GM23248 (cell line): ENCODE measurements around the gene ZMIZ2. TPM values are rescaled to one million over a fixed set of nuclear protein-coding genes. Genes with fewer than 3 reads are reported as not detected.

ENCODE experiments used
- DNase-seq: peaks from one replicate; pipeline ENCODE4 v3.0.0-alpha.2; 2015
- H2AFZ ChIP-seq: fragments of 200-600 bp; sonication (generic); 2 replicates; pipeline ENCODE4 v1.6.1; 2016; ENCODE audit warnings: antibody characterized with exemption
- H3F3A ChIP-seq: fragments of 200-600 bp; sonication (generic); 2 replicates; pipeline ENCODE4 v1.6.1; 2016; ENCODE audit warnings: mild to moderate bottlenecking, antibody characterized with exemption, mixed run types; ENCODE audit not compliant: insufficient read depth
- H3K27ac ChIP-seq: fragments of 200-600 bp; sonication (generic); 2 replicates; pipeline ENCODE4 v1.5.1; 2016; ENCODE audit warnings: mild to moderate bottlenecking
- H3K27me3 ChIP-seq: fragments of 200-600 bp; sonication (generic); replicated peaks from 2 replicates; pipeline ENCODE4 v1.6.1; 2016; ENCODE audit warnings: mild to moderate bottlenecking; ENCODE audit not compliant: insufficient read depth
- H3K36me3 ChIP-seq: fragments of 200-600 bp; sonication (generic); 2 replicates; pipeline ENCODE4 v1.6.1; 2016; ENCODE audit warnings: low read depth, mild to moderate bottlenecking
- H3K4me1 ChIP-seq: fragments of 200-600 bp; sonication (generic); 2 replicates; pipeline ENCODE4 v1.6.1; 2016; ENCODE audit warnings: mild to moderate bottlenecking; ENCODE audit not compliant: insufficient read depth
- H3K4me2 ChIP-seq: fragments of 200-600 bp; sonication (generic); one replicate; pipeline ENCODE4 v1.6.1; 2016; ENCODE audit warnings: mild to moderate bottlenecking; ENCODE audit not compliant: unreplicated experiment
- H3K4me3 ChIP-seq: fragments of 200-600 bp; sonication (generic); 2 replicates; pipeline ENCODE4 v1.5.1; 2016; ENCODE audit warnings: mild to moderate bottlenecking
- H3K79me2 ChIP-seq: fragments of 200-600 bp; sonication (generic); 2 replicates; pipeline ENCODE4 v1.6.1; 2016; ENCODE audit warnings: mild to moderate bottlenecking; ENCODE audit not compliant: insufficient read depth
- H3K9ac ChIP-seq: fragments of 200-600 bp; sonication (generic); 2 replicates; pipeline ENCODE4 v1.6.1; 2016; ENCODE audit warnings: mild to moderate bottlenecking
- H3K9me2 ChIP-seq: fragments of 200-600 bp; sonication (generic); 2 replicates; pipeline ENCODE4 v1.6.1; 2016; ENCODE audit warnings: mixed run types, mild to moderate bottlenecking, moderate library complexity; ENCODE audit not compliant: insufficient read depth
- H3K9me3 ChIP-seq: fragments of 200-600 bp; sonication (generic); one replicate; pipeline ENCODE4 v1.6.1; 2017; ENCODE audit warnings: low read depth
- H4K20me1 ChIP-seq: fragments of 200-600 bp; sonication (generic); 2 replicates; pipeline ENCODE4 v1.6.0; 2016; ENCODE audit not compliant: insufficient read depth
- EZH2 ChIP-seq: fragments of 200-600 bp; sonication (generic); IDR thresholded peaks from 2 replicates; pipeline ENCODE4 v1.6.1; 2018; ENCODE audit warnings: antibody characterized with exemption, mild to moderate bottlenecking; ENCODE audit not compliant: insufficient read depth, poor library complexity, severe bottlenecking
- EZH2phosphoT487 ChIP-seq: fragments of 200-600 bp; sonication (generic); IDR thresholded peaks from 2 replicates; pipeline ENCODE4 v1.6.1; 2018; ENCODE audit warnings: antibody characterized with exemption, moderate library complexity, mild to moderate bottlenecking, low read depth; ENCODE audit not compliant: insufficient read depth
- WGBS, 2 experiments: methylation state at CpG; one replicate each; pipeline ENCODE4 v1.1.6; 2015 to 2017; ENCODE audit warnings: low lambda C conversion rate in 2 of 2, low coverage in 1 of 2; ENCODE audit errors: missing lambda C conversion rate in 2 of 2; 5-methylcytosine and 5-hydroxymethylcytosine counted together
- in situ Hi-C: fragments of 300-500 bp; cut with MboI; formaldehyde crosslinking; loops from 2 replicates; pipeline ENCODE4 v1.15.0; 2020
- polyA plus RNA-seq: library from polyadenylated mRNA; unstranded; fragments of >200 nt; fragmentation: Nextera tagmentation; extraction: Ambion mirVana; gene quantifications from 2 replicates; pipeline ENCODE4 v1.2.1, GENCODE V29; 2016
- total RNA-seq: library from RNA; depleted of rRNA; stranded (reverse); fragments of >200 nt; shearing (Covaris generic); gene quantifications from 2 replicates; pipeline ENCODE4 v1.2.3, GENCODE V29; 2014; rRNA removed

Gene ZMIZ2
- total and polyA plus RNA-seq, 2 experiments from 2014 or later: 7.8 to 9.7 TPM

DNA sequence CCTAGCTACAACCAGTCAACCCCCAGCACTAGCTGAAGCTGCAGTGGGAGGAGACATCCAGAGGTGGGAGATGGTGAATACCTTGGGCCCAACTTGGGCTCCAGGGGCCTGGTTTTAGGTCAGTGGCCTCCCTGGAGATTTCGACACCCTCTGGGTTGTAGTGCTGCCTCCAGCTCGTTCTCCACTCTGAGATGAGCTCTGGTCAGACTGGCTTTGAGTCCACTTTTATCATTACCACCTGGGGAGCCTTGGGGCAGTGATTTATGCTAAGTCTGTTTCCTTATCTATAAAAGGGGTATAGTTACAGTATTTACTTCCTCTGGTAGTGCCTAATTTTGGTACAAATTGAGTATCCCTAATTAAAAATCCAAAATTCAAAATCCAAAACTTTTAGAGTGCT lies 70.6 kb downstream of the ZMIZ2 start:
- in situ Hi-C loops: no loop called here
- 64 to 68% methylated on average over 2 of the region's 2 CpGs for WGBS, 2 experiments
- Histone ChIP-seq H3K9me2 (no peaks in the 10 kb centered on the region), H3K27ac (no peak overlapping the region), H3K36me3 (no peaks in the 10 kb centered on the region), H3F3A (no peaks in the 10 kb centered on the region), H3K9ac (no peak overlapping the region), H3K4me1 (no peaks in the 10 kb centered on the region), H3K4me3 (no peak overlapping the region), H3K79me2 (no peaks in the 10 kb centered on the region), H4K20me1 (no peaks in the 10 kb centered on the region), H3K27me3 (no peaks in the 10 kb centered on the region), H3K4me2 (no peak overlapping the region), H2AFZ (no peak overlapping the region), H3K9me3 (no peaks in the 10 kb centered on the region)
- no peak for DNase-seq
- TF ChIP-seq EZH2phosphoT487 (no peak), EZH2 (no peak)

Other genes with a start within 250 kb of the ZMIZ2 start
- gene NPC1L1, start 207.5 kb upstream of the ZMIZ2 start, total RNA-seq: not detected in 2 replicates
- gene NPC1L1, start 207.5 kb upstream of the ZMIZ2 start, polyA plus RNA-seq: not detected in 2 replicates
- gene DDX56, start 174.9 kb upstream of the ZMIZ2 start, total RNA-seq: 54.3 and 70.5 TPM in 2 replicates
- gene DDX56, start 174.9 kb upstream of the ZMIZ2 start, polyA plus RNA-seq: 65.1 and 68.6 TPM in 2 replicates
- 174 and 201 TPM in 2 replicates for gene TMED4, start 166.6 kb upstream of the ZMIZ2 start, total RNA-seq
- 78.2 and 86.0 TPM in 2 replicates for gene TMED4, start 166.6 kb upstream of the ZMIZ2 start, polyA plus RNA-seq
- gene OGDH, start 142.2 kb upstream of the ZMIZ2 start, total RNA-seq: 75.3 and 77.4 TPM in 2 replicates
- gene OGDH, start 142.2 kb upstream of the ZMIZ2 start, polyA plus RNA-seq: 31.4 and 35.3 TPM in 2 replicates
- gene PPIA, start 47.8 kb downstream of the ZMIZ2 start, total RNA-seq: 2,655 and 2,752 TPM in 2 replicates
- gene PPIA, start 47.8 kb downstream of the ZMIZ2 start, polyA plus RNA-seq: 3,114 and 3,141 TPM in 2 replicates
- gene H2AZ2, start 99.2 kb downstream of the ZMIZ2 start, total RNA-seq: 138 and 179 TPM in 2 replicates
- gene H2AZ2, start 99.2 kb downstream of the ZMIZ2 start, polyA plus RNA-seq: 165 and 166 TPM in 2 replicates
- gene PURB, start 136.7 kb downstream of the ZMIZ2 start, total RNA-seq: 17.0 and 17.3 TPM in 2 replicates
- 1.4 and 1.6 TPM in 2 replicates for gene PURB, start 136.7 kb downstream of the ZMIZ2 start, polyA plus RNA-seq
- gene MYO1G, start 230.2 kb downstream of the ZMIZ2 start, total RNA-seq: not detected in 2 replicates
- 0.14 TPM in 1 of 2 replicates, not detected in the other for gene MYO1G, start 230.2 kb downstream of the ZMIZ2 start, polyA plus RNA-seq